Keratinocyte (primary cell): ENCODE measurements around the gene SLC34A3.

ENCODE experiments used
- EZH2 ChIP-seq: IDR thresholded peaks from one replicate; pipeline ENCODE4 v1.6.1; 2012; ENCODE audit warnings: inconsistent platforms, mild to moderate bottlenecking, low read length, moderate library complexity
- TF ChIP-seq, protein P1 (sequence below), 3 experiments: IDR thresholded peaks in 1 of 3; conservative IDR thresholded peaks in 1 of 3; optimal IDR thresholded peaks in 1 of 3; 2 replicates in 2 of 3; 3 replicates in 1 of 3; pipeline versions ENCODE3 to v1.5.1; 2011; ENCODE audit warnings: low read length in 3 of 3, mild to moderate bottlenecking in 3 of 3, moderate library complexity in 2 of 3, control low read depth in 1 of 3, inconsistent platforms in 1 of 3; ENCODE audit not compliant: insufficient read depth in 2 of 3; ENCODE audit errors: extremely low read depth in 1 of 3

DNA sequence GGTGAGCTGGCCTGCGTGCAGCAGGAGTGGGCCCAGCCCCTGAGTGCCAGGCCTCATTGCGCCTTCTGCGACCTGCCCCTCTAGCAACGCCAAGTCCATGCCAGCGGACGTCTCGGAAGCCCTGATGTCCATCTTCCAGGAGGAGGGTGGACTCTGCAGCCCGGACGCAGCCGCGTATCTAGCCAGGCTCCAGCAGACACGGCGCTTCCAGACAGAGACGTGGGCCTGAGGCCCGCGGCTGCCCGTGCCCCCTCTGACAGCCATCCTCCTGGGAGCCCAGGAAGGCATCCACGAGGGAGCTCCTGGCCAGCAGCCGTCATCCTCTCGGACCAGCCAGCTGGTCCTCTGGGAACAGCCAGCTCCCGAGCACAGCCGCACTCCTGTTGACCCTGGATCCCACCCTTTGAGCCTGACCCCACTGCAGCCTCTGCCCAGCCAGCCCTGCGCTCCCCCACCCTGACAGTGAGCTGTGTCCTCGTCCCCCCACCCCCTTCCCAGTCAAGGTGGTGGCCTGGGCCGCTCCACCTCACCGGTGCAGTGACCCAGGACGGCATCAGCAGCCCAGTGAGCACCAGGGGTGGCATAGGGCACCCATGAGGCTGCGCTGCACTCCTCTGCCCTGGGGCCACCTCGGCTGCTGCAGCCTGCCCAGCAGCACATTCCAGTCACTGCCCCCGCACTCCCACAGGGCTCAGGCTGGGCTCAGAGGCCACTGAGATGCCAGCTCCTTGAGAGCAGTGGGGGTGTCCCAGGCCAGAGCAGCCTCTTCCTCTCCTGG, 14.3 kb upstream of the SLC34A3 start:
- TF ChIP-seq, protein P1, sequence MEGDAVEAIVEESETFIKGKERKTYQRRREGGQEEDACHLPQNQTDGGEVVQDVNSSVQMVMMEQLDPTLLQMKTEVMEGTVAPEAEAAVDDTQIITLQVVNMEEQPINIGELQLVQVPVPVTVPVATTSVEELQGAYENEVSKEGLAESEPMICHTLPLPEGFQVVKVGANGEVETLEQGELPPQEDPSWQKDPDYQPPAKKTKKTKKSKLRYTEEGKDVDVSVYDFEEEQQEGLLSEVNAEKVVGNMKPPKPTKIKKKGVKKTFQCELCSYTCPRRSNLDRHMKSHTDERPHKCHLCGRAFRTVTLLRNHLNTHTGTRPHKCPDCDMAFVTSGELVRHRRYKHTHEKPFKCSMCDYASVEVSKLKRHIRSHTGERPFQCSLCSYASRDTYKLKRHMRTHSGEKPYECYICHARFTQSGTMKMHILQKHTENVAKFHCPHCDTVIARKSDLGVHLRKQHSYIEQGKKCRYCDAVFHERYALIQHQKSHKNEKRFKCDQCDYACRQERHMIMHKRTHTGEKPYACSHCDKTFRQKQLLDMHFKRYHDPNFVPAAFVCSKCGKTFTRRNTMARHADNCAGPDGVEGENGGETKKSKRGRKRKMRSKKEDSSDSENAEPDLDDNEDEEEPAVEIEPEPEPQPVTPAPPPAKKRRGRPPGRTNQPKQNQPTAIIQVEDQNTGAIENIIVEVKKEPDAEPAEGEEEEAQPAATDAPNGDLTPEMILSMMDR (optimal IDR thresholded peaks at IDR 0.05 in 1 of 3, IDR thresholded peaks at IDR 0.05 in 1 of 3, conservative IDR thresholded peaks at IDR 0.05 in 1 of 3; ENCODE audit: extremely low read depth in 1 of 3, insufficient read depth in 2 of 3, low read length in 3 of 3): no peak
- TF ChIP-seq EZH2: no peak
